GM12865 (cell line): ENCODE measurements around the gene QPCT.

Experiments used
- DNase-seq: peaks from one replicate; pipeline ENCODE4 v3.0.0; 2010; ENCODE audit warnings: low read depth
- H3K4me3 ChIP-seq: 2 replicates; pipeline ENCODE4 v1.5.1; 2011; ENCODE audit warnings: mild to moderate bottlenecking, low read depth, low read length, control low read depth
- CTCF ChIP-seq: IDR thresholded peaks from 2 replicates; pipeline ENCODE4 v1.5.1; 2011; ENCODE audit warnings: low read length, control low read depth, low read depth, inconsistent platforms; ENCODE audit not compliant: insufficient read depth; ENCODE audit errors: missing control alignments

QPCT gene

DNA sequence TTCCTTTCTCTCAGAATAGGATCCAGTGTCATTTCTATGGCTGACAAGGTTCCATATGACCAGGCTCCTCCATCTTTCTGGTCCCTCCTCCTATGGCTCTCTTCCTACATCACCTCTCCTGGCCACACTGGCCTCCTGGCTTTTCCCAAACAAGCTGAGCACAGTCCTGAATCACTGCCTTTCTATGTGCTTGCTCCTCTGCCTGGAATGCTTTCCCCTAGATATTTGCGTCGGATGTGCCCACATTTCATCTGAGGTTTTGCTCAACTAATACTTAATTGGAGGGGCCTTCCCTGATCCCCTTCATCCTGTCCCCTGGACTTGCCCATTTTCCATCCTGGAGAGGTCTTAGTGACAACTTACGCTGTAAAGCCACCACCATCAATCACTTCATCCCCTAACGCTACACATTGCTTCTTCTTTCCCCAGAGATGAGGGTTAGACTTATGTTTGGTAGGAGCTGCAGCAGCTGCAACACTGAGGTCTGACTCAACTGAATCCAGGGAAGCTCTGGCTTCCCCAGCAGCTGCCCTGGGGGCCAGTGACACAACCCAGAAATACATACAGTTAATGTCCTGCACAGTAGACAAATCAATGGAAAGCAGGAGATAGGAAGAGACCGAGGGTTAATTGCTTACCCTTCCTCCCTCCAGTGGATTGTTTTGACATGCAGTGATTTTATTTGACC, 42.9 kb downstream of the QPCT start:
- TF ChIP-seq CTCF: no peak
- DNase-seq: no peak

GRCh38 chr2:37388074-37388473, 43.6 kb downstream of the QPCT start:
- no peak overlapping the region for H3K4me3 ChIP-seq
- DNase-seq: no peak
- TF ChIP-seq CTCF: no peak

More for the DNA sequence above, 42.9 kb downstream of the QPCT start:
- no peak overlapping the region for H3K4me3 ChIP-seq

DNA sequence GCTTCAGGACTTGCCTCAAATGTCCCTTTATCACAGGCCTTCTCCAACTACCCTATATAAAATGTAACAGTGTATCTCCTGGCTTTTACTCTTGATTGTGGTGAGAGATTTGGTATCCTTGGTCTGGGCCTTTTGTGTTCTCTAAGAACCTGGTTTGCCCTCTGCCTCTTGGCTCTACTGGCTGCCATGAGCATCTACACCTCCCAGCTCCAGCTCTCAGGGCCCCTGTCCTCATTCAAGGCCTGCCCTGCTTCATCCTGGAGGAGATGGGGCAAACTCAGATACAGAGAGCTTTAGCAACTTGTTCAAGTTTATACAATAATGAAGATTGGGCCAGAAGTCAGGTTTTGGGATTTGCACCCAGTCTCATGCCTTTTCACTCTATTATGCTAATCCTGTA, 45.0 kb downstream of the QPCT start:
- no peak overlapping the region for H3K4me3 ChIP-seq
- peak; percentile 9 for DNase-seq
- no peak for TF ChIP-seq CTCF

- DNase-seq: peak; percentile 94
- no peak for TF ChIP-seq CTCF
- H3K4me3 ChIP-seq: no peak overlapping the region
Observed at GRCh38 chr2:37389989-37390765, 45.7 kb downstream of the QPCT start.

- no peak for TF ChIP-seq CTCF
- H3K4me3 ChIP-seq: no peak overlapping the region
Observed at GRCh38 chr2:37390777-37391176, 46.3 kb downstream of the QPCT start.

GRCh38 chr2:37391711-37392110, 47.3 kb downstream of the QPCT start:
- no peak for TF ChIP-seq CTCF
- no peak overlapping the region for H3K4me3 ChIP-seq
- no peak for DNase-seq

More at GRCh38 chr2:37390777-37391176, 46.3 kb downstream of the QPCT start:
- DNase-seq: peak; percentile 12

DNA sequence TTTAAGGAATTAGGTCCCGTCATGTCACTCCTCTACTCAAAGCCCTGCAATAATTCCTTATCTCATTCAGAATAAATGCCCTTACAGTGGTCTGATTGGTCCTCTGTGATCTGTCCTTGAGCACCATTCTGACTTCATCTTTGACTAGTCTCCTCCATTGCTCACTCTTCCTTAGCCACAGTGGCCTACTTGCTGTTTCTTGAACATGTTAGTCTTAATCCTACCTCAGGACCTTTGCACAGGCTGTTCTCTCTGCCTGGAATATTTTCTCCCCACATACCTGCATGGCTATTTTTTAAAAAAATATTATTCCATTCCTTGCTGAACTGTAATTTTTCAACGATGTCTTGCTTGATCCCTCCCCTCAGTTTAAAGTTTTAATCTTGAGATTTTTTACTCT, 48.0 kb downstream of the QPCT start:
- TF ChIP-seq CTCF: no peak

More for the DNA sequence above, 48.0 kb downstream of the QPCT start:
- DNase-seq: no peak
- no peak overlapping the region for H3K4me3 ChIP-seq
